Jurkat, Clone E6-1 (cell line): ENCODE measurements around the gene SLC2A11. TPM values are rescaled to one million over a fixed set of nuclear protein-coding genes. Genes with fewer than 3 reads are reported as not detected.

ENCODE experiments used
- DNase-seq: peaks from one replicate; pipeline ENCODE4 v3.0.0-alpha.2; 2011; ENCODE audit warnings: low read depth, low spot score
- H3K4me3 ChIP-seq: 2 replicates; pipeline ENCODE4 v1.5.1; 2011; ENCODE audit warnings: mild to moderate bottlenecking, low read length, control low read depth, moderate library complexity
- polyA plus RNA-seq: library from polyadenylated mRNA; unstranded; fragments of >200 nt; gene quantifications from one replicate; pipeline ENCODE4 v1.2.1, GENCODE V29; 2012; ENCODE audit warnings: missing spikeins; ENCODE audit not compliant: insufficient read length, insufficient read depth

Gene SLC2A11
- polyA plus RNA-seq: 16.4 TPM

GRCh38 chr22:23857606-23858483 lies at the start of gene SLC2A11:
SLC2A11 (plus strand) TSS chr22:23857875; CDS start chr22:23858000, 125 bp downstream.
- H3K4me3 ChIP-seq: peak within 1 kb of the TSS; percentile 95
- peak; percentile 96 for DNase-seq

- H3K4me3 ChIP-seq: no peak overlapping the region
- DNase-seq: no peak
Observed at GRCh38 chr22:23812378-23812777, 45.3 kb upstream of the SLC2A11 start.

- DNase-seq: no peak
- no peak overlapping the region for H3K4me3 ChIP-seq
Observed at GRCh38 chr22:23815541-23816155, 42.0 kb upstream of the SLC2A11 start.

DNA sequence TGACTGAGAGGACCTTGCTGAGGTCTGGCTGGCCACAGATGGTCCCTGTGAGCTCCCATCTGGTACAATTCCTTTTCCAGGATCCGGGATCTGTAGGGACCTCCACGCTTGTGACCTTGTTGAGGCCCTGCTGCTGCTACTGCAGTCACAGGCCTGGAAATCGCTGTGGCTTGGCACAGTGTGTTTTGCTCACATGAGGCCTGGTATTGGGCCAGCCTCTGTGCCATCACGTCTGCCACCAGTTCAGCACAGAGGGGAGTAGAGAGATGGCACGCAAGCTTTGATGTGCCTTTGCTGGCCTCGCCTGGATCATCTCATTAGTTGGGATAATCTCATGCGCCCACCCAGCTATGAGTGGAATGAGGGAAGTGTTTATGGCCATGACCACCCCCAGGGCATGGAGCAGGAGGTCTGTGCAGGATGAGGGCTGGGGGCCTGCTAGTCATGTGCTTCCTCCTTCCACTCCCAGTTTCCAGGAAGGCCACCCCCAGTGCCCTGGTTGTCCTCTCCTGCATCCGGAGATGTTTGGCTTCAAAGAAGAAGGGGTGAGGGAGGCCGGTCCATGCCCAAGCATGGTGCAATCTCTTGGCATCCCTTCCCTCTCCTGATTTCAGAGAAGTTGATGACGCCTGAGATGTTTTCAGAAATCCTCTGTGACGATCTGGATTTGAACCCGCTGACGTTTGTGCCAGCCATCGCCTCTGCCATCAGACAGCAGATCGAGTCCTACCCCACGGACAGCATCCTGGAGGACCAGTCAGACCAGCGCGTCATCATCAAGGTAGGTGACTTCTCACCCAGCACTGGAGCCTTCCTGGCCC lies 41.3 kb upstream of the SLC2A11 start:
- DNase-seq: no peak

DNA sequence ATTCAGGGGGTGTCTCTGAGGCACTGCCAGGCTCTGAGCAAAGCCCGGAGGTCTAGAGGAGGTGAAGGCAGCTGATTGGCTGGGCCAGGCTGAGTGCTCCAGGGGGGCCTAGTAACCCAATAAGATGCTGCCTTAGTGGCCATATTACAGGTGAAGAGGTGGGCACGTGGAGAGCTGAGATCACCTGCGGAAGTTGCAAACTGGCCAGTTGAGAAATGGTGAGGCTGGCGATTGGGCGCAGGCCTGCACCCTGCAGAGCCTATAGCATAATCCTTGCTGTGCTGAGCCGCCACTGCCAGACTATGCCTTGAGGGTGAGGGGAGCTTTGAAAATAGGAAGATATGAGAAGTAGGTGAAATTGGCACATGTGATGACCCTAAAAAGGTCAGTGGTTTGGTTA lies 40.5 kb upstream of the SLC2A11 start:
- DNase-seq: no peak
- no peak overlapping the region for H3K4me3 ChIP-seq

More for the DNA sequence above, 41.3 kb upstream of the SLC2A11 start:
- H3K4me3 ChIP-seq: no peak overlapping the region

- no peak for DNase-seq
- no peak overlapping the region for H3K4me3 ChIP-seq
Observed at GRCh38 chr22:23818541-23818940, 39.1 kb upstream of the SLC2A11 start.

GRCh38 chr22:23820748-23821211 lies 36.9 kb upstream of the SLC2A11 start:
- H3K4me3 ChIP-seq: no peak overlapping the region
- DNase-seq: no peak

GRCh38 chr22:23822101-23822671 lies 35.5 kb upstream of the SLC2A11 start:
- DNase-seq: no peak
- no peak overlapping the region for H3K4me3 ChIP-seq

GRCh38 chr22:23823331-23823791 lies 34.3 kb upstream of the SLC2A11 start:
- H3K4me3 ChIP-seq: no peak overlapping the region
- DNase-seq: no peak

DNA sequence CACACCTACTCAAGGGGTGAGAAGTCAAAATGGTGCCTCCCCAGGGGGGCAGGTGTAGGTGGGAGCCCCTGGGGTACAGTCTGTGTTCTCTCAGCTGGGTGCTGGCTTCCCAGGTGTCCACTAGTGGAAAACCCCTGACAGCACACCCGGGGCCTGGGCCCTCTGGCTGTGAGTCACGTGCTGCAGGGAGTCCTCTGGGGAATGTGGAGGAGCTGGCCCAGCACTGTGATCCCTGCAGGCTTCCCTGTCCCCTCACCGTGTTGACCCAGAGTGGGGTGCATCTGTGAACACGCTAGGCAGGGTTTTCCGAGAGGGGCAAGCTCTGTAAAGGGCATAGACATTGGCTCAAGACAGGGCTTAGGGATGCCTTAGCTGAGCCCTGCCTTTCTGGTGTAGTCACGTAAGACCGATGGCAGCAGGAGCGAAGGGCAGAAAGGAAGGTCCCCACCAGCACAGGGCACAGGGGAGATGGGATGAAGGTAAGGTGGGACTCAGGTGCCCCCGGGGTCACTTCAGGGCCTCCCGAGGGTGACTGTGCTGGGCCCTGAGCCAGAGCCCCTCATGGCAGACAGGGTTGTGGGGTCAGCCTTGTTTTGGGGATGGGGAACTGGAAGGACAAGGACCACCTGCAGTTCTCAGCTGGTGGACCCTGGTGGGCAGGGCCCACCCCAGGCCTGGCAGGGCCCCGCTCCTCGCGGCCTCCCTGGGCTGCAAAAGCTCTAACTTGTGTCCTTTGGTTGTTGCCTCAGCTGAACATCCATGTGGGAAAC lies 33.0 kb upstream of the SLC2A11 start:
- no peak overlapping the region for H3K4me3 ChIP-seq
- no peak for DNase-seq

GRCh38 chr22:23825246-23825905 lies 32.3 kb upstream of the SLC2A11 start:
- no peak overlapping the region for H3K4me3 ChIP-seq
- no peak for DNase-seq

DNA sequence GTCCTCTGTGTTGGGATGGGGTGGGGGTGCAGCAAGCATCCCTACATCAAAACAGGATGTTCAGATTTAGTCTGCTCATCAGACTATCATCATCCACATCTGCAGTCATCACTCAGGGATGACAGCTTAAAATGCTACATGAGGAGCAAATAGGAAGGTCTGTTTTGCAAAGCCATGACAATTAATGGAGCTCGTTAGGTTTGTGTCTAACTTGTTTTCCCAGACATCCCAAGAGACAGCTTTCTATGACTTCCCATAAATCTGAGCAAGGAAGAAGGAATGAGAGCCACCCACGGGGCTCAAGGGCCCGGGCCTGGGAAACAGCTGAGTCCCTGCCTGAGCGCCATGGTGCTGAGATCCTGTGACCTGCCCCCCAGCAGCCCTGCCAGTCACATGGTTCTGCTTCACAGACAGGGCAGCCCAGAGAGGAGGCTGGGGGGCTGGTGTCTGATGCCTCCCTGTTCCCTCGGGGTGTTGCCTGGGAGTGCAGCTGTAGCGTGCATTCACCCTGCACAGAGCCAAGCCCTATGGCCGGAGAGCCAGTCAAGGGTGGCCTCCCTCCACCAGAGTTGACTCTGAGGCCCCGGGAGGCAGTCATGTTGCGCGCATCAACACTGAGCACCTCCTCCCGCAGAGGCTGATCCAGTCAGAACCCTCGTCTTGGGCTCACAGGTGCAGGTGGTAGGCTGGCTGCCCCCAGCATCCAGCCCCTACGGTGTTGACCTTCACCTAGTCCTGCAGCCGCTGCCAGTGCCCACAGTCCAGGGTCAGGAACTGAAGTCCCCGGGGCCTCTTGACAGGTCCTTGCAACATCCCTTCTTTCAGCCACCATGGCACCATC lies 30.9 kb upstream of the SLC2A11 start:
- DNase-seq: no peak
- no peak overlapping the region for H3K4me3 ChIP-seq

DNA sequence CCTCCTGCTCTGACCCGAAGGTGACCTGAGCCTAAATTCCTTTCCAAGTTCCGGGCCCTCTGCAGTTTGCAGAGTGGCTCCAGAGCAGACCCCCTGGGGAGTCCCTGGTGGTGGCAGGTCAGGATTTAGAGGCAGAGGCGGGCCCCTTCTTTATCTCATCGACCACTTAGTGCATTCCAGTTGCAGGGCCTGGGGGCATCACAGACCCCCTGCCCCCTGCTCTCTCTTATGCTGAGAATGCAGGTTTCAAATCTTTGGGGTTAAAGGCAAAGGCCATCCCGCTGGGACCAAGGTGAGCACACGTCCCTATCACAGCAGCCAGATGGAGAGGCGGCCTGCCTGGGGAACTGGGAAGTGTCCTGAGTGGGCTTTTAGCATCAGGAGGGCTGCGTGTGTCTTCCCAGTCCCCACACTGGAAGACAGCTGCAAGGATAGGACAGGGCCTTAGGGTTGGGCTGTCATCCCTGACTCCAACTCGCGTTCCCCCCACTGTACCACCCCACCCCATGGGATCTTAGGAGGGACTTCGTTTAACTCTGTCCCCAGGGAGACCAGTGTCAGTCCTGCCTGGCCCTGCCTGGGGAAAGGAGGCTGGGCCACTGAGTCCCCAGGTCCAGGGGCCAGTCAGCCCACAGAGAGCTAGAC lies 30.2 kb upstream of the SLC2A11 start:
- H3K4me3 ChIP-seq: no peak overlapping the region
- DNase-seq: no peak

DNA sequence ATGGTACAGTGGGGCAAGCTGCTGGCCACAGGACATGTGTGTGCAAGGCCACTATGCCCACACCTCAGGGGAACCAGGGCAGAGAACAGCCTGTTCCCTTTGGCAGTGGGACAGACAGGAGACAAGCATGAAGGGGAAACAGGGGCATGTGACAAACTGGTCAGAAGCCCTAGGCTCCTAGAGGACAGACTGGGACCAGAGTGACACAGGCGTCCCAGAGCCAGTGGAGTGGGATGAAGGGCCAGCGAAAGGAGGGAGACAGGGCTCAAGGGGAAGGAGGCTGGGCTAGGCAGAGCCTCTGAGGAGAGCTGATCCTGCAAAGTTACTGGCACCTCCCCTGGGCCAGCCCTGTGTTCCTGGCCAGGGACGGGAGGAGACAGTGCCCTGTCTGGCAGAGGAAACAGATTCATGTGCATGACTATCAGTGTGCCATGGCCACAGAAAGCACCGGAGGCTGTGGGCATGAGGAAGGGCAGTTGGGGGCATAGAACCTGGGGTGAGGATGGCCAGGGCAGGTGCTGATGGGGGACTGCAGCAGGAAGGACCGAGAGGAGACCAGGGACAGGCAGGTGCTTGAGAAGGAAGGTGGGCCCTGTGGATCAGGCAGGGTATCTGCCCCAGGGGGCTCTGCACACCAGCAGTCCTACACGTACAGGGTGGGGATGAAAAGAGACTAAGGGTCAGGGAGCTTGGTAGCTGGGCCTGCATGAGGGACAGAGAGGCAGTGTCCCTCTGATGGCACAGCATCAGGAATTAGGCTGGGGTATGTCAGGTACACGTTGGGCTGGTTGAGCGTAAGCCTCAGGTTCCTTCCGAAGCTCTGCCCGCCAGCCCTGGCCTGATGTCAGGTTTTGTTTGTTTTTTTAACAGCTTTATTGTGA lies 28.6 kb upstream of the SLC2A11 start:
- no peak for DNase-seq

DNA sequence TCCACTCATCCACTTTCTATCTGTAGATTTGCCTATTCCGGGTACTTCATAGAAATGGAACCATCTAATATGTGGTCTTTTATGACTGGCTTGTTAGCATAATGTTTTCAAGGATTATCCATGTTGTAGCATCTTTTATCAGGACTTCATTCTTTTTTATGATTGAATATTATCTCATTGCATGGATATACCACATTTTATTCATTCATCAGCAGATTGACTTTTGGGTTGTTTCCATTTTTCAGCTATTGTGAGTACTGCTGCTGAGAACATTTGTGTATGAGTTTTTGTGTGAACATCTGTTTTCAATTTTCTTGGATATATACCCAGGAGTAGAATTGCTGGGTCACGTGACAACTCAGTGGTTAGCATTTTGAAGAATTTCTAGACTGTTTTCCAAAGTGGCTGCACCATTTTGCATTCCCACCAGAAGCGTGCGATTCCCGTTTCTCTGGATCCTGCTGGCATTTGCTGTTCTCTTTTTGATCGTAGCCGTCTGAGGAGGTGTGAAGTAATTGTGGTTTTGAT lies 27.8 kb upstream of the SLC2A11 start:
- no peak for DNase-seq
- no peak overlapping the region for H3K4me3 ChIP-seq

More for the DNA sequence above, 28.6 kb upstream of the SLC2A11 start:
- H3K4me3 ChIP-seq: no peak overlapping the region
